D721Med (cell line): Measurements from ENCODE around the gene ARHGEF33.

Experiments
- DNase-seq: peaks from one replicate; pipeline ENCODE4 v3.0.0; 2011; ENCODE audit warnings: low spot score; ENCODE audit not compliant: insufficient read length
- FAIRE-seq: peaks from 2 replicates; lab custom pipeline; 2011; peaks lifted over from hg19 to GRCh38; lab: Jason Lieb, UNC
- CTCF ChIP-seq: IDR thresholded peaks from 2 replicates; pipeline ENCODE4 v1.5.1; 2012; ENCODE audit warnings: mild to moderate bottlenecking, control low read depth; ENCODE audit not compliant: insufficient read depth; ENCODE audit errors: missing control alignments

Gene ARHGEF33

GRCh38 chr2:38873763-38874162 lies 15.9 kb upstream of the ARHGEF33 start:
- DNase-seq (no peak), FAIRE-seq (no peak)
- no peak for TF ChIP-seq CTCF

- FAIRE-seq (no peak), DNase-seq (no peak)
- no peak for TF ChIP-seq CTCF
Observed at GRCh38 chr2:38875227-38875575, 14.5 kb upstream of the ARHGEF33 start.

- peak; percentile 90 for DNase-seq
- no peak for FAIRE-seq
- TF ChIP-seq CTCF: no peak
Observed at GRCh38 chr2:38875576-38876367, 13.9 kb upstream of the ARHGEF33 start, which contains the start of the genes DHX57 and MORN2. Gene DHX57, minus strand, starts transcription at chr2:38875934. Its CDS starts 7,529 bp downstream, at chr2:38868405. Gene MORN2, plus strand, starts transcription at chr2:38875976.

- TF ChIP-seq CTCF: no peak
- FAIRE-seq (no peak), DNase-seq (no peak)
Observed at GRCh38 chr2:38876407-38876806, 13.3 kb upstream of the ARHGEF33 start.

- no peak for FAIRE-seq
- no peak for TF ChIP-seq CTCF
- no peak for DNase-seq
Observed at GRCh38 chr2:38886063-38886462, 3.6 kb upstream of the ARHGEF33 start.

GRCh38 chr2:38887347-38887746 lies 2.3 kb upstream of the ARHGEF33 start:
- FAIRE-seq (no peak), DNase-seq (no peak)
- TF ChIP-seq CTCF: no peak

GRCh38 chr2:38887902-38888554 lies 1.6 kb upstream of the ARHGEF33 start:
- no peak for FAIRE-seq
- no peak for TF ChIP-seq CTCF
- no peak for DNase-seq
